KOPT-K1 (cell line): ENCODE measurements around the gene LYPLA2.
A peak's percentile ranks its signal among the peaks of the same experiment; 100 is the strongest.
"Not testable (repeated sequence)": the region's sequence is repeated elsewhere in the genome, so short reads cannot be mapped to it uniquely, and the experiment has no call there.

ENCODE experiments used
- H3K27ac ChIP-seq: fragments of 200-600 bp; sonication (generic); 2 replicates; pipeline ENCODE4 v1.5.1; 2016; ENCODE audit warnings: antibody characterized with exemption, mild to moderate bottlenecking, low read depth, low read length; ENCODE audit not compliant: poor library complexity, severe bottlenecking
- H3K36me3 ChIP-seq: fragments of 200-600 bp; sonication (generic); 2 replicates; pipeline ENCODE4 v1.5.1; 2017; ENCODE audit warnings: antibody characterized with exemption, mild to moderate bottlenecking, low read length, moderate library complexity; ENCODE audit not compliant: insufficient read depth
- H3K9me3 ChIP-seq: fragments of 200-600 bp; sonication (generic); 2 replicates; pipeline ENCODE4 v1.5.1; 2017; ENCODE audit warnings: antibody characterized with exemption, low read length, mild to moderate bottlenecking; ENCODE audit not compliant: insufficient read depth, poor library complexity, severe bottlenecking

The LYPLA2 gene

DNA sequence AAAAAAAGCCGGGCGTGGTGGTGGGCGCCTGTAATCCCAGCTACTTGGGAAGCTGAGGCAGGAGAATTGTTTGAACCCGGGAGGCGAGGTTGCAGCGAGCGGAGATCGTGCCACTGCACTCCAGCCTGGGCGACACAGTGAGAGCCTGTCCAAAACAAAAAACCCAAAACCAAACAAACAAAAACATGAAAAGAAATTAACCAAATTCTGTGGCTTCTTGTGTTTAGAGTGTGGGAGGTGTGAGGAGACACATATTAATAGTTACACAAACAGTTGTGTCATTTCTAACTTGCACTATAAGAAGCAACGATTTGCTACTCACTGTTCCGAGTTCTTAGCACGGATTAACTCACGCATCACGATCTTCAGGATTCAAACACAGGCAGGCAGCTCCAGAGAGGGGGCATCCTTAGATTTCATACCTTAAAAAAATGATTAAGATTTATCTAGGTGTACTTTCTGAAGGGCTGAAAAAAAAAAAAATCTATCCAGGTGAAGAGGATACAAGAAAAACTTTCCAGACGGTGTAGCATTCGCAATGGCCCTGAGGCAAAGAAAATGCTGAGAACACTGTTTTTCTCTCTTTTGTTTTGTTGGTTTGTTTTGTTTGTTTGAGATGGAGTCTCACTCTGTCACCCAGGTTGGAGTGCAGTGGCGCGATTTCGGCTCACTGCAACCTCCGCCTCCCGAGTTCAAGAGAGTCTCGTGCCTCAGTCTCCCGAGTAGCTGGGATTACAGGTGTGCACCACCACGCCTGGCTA, 35.0 kb downstream of the LYPLA2 start:
- Histone ChIP-seq H3K9me3 (no peaks in the 10 kb centered on the region), H3K36me3 (no peaks in the 10 kb centered on the region), H3K27ac (peak overlapping the region; percentile 80)

DNA sequence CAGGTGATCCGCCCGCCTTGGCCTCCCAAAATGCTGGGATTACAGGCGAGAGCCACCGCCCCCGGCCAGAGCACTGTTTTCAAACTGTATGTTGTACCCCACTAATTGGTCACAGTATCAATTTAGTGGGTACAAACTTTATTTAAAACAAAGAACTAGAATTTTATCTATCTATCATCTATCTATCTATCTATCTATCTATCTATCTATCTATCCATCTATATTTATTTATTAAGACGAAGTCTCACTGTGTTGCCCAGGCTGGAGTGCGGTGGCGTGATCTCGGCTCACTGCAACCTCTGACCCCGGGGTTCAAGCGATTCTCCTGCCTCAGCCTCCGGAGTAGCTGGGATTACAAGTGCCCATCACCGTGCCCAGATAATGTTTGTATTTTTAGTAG, 35.6 kb downstream of the LYPLA2 start:
- not testable (repeated sequence) for H3K36me3 ChIP-seq, H3K9me3 ChIP-seq, H3K27ac ChIP-seq

DNA sequence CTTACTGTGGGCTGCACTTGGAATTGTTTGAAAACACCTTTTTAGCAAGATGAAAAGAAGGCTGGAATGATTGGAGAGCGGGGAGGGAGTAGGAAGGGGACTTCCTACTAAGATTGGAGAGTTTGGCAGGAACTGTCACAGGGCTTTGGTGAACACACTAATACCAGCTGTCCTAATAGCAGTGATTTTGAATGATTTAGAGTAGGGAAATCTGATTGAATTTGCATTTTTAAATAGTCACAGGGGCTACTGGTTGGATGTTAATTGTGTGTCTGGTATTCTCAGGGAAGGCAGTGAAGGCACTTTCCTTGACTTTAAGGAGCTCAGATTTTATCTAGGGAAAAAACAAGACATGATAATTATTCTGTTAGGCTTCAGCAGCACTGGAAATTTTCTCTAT, 36.8 kb downstream of the LYPLA2 start:
- Histone ChIP-seq H3K27ac (no peak overlapping the region), H3K9me3 (no peaks in the 10 kb centered on the region), H3K36me3 (no peaks in the 10 kb centered on the region)

DNA sequence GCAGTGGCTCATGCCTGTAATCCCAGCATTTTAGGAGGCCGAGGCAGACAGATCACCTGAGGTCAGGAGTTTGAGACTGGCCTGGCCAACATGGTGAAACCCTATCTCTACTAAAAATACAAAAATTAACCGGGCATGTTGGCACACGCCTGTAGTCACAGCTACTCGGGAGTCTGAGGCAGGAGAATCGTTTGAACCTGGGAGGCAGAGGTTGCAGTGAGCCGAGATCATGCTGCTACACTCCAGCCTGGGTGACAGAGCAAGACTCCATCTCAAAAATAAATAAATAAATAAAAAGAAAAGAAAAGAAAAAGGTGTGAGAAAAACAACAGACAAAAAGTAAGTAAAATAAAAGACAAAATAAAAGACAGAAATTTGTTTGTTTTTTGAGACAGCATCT, 43.2 kb downstream of the LYPLA2 start:
- H3K9me3 ChIP-seq, H3K36me3 ChIP-seq, H3K27ac ChIP-seq: not testable (repeated sequence)

DNA sequence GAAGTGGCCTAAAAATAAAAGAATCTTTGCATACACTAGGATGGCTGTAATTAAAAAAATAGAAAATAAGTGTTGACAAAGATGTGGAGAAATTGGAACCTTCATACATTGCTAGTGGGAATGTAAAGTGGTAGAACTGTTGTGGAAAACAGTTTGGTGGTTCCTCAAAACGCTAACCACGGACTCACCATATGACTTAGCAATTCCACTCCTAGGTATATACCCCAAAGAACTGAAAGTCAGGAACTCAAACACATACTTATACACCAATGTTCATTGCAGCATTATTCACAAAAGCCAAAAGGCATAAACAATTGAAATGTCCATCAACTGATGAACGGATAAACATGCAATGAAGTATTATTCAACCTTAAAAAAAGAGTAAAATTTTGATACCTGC, 45.1 kb downstream of the LYPLA2 start:
- H3K27ac ChIP-seq, result no peak overlapping the region
- H3K36me3 ChIP-seq, result no peaks in the 10 kb centered on the region
- no peaks in the 10 kb centered on the region for H3K9me3 ChIP-seq

DNA sequence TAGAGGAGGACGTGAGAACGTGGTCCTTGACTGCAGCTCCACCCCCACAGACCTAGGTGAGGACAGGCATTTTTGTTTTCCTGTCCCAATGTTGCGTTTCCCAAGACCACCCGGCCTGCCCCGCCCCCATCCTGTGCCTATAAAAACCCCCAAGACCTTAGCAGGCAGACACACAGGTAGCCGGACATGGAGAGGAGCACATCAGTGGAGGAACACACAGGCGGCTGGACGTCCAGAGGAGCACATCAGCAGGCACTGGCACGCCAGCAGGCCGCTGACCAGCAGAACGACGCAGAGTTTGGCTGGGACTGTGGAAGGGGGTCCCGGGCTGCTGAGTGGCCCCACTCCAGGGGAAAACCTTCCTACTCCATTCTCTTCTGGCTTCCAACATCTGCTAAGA, 47.0 kb downstream of the LYPLA2 start:
- H3K27ac ChIP-seq, result no peak overlapping the region
- H3K36me3 ChIP-seq, result no peaks in the 10 kb centered on the region
- H3K9me3 ChIP-seq, result no peaks in the 10 kb centered on the region

DNA sequence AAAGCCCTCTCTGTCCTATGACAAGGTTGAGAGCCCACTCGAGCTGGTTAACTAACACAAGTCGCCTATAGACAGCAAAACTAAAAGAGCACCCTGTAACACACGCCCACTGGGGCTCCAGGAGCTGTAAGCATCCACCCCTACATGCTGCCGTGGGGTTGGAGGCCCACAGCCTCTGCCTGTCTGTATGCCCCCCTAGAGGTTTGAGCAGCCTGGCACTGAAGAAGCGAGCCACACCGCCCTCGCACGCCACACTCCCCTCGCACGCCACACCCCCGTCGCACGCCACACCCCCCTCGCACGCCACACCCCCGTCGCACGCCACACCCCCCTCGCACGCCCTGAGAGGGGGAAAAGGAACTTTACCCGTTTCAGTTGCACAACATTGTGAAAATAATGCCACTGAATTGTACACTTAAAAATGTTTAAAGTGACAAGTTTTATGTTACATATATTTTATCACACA, 47.5 kb downstream of the LYPLA2 start:
- Histone ChIP-seq H3K36me3 (no peaks in the 10 kb centered on the region), H3K27ac (no peak overlapping the region), H3K9me3 (no peaks in the 10 kb centered on the region)

DNA sequence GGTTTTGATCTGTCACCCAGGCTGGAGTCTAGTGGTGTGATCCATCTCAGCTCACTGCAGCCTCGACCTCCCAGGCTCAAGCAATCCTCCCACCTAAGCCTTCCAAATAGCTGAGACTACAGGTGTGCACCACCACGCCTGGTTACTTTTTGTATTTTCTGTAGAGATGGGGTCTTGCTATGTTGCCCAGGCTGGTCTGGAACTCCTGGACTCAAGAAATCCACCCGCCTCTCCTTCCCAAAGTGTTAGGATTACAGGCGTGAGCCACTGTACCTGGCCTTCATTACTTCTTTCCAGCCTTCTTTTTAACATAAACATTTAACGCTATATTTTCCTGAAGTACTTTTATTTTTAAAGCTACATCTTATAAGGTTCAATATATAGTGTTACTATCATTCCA, 52.7 kb downstream of the LYPLA2 start:
- no peak overlapping the region for H3K27ac ChIP-seq
- peaks cover 25% of the 10 kb centered on the region; the same call in 1 of the 2 replicates for H3K36me3 ChIP-seq

More for the DNA sequence above, 52.7 kb downstream of the LYPLA2 start:
- peaks cover 15% of the 10 kb centered on the region for H3K9me3 ChIP-seq
